NCI-H2171 (cell line): ENCODE data around the gene PDXK.

Experiments used
- DNase-seq: peaks from one replicate; lab custom pipeline; 2025; lab: John Stamatoyannopoulos, UW

Gene PDXK

GRCh38 chr21:43783098-43783700 is 64.3 kb downstream of the PDXK start:
- DNase-seq = no peak

DNA sequence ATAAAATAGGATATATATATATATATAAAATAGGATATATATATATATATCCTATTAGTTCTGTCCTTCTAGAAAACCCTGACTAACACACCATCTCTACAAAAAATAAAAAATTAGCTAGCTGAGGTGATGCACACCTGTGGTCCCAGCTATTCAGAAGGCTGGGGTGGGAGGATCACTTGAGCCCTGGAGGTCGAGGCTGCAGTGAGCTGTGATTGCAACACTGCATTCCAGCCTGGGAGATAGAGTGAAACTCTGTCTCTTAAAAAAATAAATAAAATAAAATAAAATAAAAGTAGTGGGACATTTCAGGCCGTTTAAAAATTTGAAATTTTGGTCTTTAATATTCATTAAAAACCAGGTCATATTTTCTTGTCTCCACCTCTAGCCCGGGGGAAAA is 66.2 kb downstream of the PDXK start:
- no peak for DNase-seq

GRCh38 chr21:43786300-43786806 is 67.4 kb downstream of the PDXK start:
- peak; percentile 10 for DNase-seq

GRCh38 chr21:43786807-43787440 is 68.0 kb downstream of the PDXK start:
- DNase-seq = no peak

DNA sequence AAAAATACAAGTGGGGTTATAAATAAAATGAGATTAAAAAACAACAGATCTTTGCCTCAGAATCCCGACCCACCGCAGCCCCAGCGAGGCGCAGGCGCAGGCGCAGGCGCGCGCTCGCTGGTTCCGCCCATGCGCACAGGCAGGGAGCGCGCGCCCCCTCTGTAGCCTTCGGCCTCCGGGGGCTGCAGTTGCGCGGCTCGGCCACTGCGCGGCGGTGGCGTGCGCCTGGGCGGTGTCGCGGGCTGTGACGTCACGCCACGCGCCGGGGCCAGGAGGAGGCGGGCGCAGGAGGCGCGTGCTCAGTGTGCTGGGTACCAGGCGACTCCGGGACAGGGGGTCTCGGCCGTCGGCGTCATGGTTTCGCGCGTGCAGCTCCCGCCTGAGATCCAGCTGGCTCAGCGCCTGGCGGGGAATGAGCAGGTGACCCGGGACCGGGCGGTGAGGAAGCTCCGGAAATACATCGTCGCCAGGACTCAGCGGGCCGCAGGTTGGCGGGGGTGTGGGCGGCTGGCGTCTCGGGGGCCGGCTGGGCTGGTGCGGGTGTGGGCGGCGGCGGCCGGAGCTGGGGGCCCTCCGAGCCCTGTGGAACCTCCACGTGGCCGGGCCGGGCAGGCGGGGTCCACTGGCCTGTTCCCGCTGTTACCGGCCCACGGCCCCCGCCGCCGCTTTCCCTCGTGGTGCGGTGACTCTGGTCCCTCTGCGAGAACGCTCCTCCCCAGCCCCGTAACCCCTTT is 70.5 kb downstream of the PDXK start, which contains the start of gene RRP1:
Gene RRP1, plus strand, starts transcription at position 302 of the 734 bp plus-strand sequence. Its CDS starts 53 bp downstream, at position 355.
- DNase-seq = peak; percentile 90

DNA sequence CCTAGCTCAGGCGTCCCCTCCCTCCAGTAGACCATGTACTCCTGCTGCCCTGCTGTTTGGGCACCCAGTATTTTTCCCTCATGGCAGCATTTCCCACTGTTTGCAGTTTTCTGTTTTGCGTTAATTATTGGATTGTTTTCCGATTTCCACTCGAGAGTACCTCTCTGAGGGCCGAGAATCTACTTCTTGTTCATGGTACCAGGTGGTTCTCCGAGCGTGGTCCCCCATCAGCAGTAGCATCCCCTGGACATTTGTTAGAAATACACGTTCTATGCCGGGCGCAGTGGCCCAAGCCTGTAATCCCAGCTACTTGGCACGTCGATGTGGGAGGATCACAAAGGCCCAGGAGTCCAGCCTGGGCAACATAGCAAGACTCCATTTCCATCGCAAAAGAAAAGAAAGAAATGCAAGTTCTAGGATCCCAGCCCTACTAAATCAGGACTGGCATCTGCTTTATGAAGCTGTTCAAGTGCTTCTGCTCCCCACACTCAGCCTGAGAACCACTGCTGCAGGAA is 71.1 kb downstream of the PDXK start:
- no peak for DNase-seq

GRCh38 chr21:43792406-43792805 is 73.5 kb downstream of the PDXK start:
- DNase-seq = no peak

- no peak for DNase-seq
These were observed 74.3 kb downstream of the PDXK start for GRCh38 chr21:43793243-43793642.

DNA sequence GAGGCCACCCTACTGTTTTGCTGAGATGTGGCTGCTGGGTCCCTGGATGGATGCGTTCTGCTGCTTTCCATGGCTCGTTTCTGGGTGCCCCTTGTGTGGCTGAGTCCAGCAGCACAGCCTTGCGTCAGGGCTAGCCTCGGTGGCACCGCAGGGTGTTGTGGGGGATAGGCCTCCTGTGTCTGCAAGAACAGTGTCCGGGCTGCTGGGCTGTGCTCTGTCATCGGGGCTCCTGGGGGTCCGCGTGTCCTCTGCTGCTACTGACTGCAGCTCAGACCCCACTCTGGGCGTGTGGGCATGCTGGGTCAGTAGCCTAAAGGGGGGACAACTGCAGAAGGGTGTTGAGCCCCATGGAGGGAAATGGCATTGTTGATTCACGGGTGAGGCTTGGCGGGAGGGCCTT is 75.4 kb downstream of the PDXK start:
- DNase-seq = no peak

DNA sequence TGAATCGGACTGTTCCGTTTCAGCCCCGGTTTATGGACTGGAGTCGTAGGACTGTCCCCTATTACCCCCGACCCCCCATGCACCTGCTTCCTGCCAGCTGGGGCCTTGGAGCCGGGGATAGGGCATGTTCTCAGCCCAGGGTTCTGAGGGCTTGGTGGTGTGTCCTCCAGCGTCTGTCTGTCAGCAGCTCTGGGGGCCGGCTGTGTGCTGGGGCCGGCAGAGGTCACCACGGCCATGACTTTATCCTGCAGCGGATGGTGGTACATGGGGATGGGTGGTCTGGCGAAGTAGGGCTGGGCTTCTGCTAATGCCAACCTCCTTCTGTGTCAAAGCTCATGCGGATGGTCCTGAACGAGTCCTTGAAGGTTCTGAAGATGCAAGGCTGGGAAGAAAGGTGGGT is 75.9 kb downstream of the PDXK start:
- DNase-seq = no peak

DNA sequence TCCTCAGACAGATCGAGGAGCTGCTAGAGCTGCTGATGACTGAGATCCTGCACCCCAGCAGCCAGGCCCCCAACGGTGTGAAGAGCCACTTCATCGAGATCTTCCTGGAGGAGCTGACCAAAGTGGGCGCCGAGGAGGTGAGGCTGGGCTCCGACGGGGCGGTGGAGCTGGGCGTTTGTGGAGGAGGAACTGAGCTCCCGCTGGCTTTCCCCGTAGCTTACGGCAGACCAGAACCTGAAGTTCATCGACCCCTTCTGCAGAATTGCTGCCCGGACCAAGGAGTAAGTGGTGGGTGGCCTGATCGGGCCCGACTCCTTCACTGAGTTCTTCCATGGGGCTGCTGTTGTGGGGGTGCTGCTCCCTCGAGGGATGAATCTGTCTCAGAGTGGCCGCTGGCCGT is 78.5 kb downstream of the PDXK start:
- no peak for DNase-seq

DNA sequence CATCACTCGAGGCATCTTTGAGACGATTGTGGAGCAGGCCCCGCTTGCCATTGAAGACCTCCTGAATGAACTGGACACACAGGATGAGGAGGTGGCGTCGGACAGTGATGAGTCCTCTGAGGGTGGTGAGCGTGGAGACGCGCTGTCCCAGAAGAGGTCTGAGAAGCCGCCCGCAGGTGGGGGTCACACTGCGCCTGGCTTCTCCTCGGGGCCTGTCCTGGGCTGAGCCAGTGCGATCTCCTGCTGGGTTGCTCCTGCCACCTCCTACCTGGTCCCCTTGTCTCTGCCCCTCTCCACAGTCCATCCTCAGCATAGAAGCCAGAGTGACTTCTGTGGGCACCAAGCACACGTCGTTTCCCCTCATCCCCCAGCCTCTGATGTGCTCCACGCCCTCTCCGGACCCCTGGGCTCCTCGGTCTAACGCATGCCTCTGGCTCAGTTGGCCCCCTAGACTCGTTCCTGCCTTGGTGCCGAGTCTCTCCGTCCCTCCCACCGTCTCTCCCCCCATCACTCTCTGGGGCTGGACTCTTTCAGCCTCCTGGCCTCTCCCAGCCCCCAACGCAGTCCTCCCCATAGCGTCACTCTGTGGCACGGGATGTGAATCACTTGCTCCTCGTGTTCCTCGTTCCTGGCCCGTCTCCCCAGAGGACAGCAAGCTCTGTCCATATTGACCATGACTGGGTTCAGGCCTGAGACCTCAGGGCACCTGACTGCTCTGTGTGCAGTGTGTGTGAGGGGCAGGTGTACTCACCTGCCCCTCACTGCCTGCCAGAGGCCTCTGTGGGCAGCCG is 79.2 kb downstream of the PDXK start:
- DNase-seq = no peak

DNA sequence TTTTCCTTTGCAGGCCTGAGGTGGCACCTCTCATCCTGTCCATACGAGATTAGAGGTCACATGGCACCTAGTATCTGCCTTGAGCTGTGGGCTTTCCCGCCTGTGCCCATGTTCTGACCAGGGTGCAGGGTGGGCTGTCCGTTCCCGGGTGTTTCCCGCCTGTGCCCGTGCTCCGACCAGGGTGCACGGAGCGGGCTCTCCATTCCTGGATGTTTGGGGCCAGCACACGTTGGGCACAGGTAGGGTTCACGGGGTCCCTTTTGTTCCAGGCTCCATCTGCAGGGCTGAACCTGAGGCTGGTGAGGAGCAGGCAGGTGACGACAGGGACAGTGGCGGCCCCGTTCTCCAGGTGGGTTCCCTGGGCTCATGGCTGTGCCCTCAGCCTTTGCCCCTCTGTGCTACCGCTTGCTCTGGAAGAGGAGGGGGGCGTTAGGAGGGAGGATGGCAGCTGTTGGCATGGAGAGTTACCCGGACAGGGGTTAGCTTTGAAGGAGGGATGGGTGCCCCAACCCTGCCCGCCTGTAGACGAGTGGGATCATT is 80.4 kb downstream of the PDXK start:
- no peak for DNase-seq

GRCh38 chr21:43800124-43800523 is 81.2 kb downstream of the PDXK start:
- no peak for DNase-seq

DNA sequence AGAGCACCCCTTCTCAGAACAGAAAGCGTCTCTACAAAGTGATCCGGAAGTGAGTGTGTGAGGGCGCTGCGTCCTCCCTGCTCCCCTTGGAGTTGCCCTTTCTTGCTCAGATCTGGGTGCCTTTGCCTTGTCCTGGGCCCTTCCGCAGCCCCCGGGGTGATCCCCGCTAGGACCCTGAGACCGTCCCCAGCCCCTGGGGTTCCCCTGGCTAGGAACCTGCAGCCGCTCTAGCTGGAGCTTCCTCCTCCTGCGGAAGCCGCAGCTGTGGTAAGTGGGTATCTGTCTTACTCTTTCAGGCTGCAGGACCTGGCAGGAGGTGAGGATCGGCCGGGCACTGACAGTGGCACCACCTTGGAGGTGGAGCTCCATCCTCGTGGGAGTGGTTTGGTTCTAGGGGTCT is 81.6 kb downstream of the PDXK start:
- DNase-seq = no peak

DNA sequence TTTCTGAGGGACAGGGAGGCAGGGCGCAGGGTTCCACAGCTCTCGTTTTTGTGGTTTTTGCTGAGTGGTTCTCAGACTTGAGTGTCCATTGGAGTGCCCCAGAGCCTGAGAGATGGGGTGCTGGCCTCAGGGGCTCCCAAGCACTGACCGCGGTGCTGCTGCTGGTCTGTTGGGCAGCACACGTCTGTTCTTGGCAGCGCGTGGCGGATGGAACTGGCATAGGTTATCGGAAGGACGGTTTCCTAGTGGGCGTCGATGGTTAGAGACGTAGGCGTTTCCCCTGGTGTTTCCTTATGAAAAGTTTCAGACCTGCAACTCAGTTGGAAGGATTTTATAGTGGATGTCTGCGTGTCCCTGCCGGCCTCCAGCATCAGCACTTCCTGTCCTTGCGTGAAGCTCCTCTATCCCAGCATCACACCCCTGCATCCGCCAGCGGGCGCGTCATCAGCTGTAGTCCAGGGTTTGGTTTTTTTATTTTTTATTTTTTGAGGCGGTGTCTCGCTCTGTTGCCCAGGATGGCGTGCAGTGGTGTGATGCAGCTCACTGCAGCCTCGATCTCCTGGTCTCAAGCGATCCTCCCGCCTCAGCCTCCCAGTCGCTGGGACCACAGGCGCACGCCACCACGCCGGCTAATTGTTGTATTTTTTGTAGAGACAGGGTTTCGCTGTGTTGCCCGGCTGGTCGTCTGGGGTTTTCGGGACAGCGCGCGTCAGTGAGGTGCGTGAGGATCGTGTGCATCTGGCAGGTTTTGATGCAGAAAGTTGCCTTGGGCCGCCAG is 82.3 kb downstream of the PDXK start:
- no peak for DNase-seq

DNA sequence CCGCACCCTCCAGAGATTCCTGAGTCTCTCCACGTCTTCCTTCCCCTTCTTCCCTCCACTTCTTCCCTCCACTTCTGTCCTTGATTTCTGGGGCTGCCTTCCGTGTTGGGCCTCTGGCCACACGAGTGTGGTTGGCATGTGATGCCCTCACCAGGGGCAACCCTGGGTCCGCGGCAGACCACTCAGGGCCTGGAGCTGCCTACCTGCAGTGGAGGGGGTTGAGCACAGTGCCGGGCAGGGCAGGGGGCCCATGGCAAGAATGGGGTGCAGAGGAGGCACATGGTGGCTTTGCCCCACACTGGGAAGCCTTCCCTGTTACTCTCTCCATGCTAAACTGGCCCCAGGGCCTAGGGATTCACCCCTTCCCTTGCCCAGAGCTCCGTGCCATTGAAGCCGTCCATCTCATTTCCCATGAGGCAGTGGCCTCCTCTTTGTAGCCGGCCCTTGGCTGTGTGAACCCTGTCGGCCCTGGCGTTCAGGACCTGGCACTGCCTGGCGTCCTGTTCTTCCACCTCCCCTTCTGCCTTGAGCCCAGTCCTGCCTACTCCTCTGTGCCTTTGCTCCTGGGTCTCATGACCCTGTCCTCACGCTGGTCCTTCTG is 83.9 kb downstream of the PDXK start:
- no peak for DNase-seq

GRCh38 chr21:43803558-43804300 is 84.8 kb downstream of the PDXK start:
- no peak for DNase-seq

GRCh38 chr21:43805275-43805800 is 86.4 kb downstream of the PDXK start:
- no peak for DNase-seq
